ENCODE results near the gene EYA4. TPM values are rescaled to one million over a fixed set of nuclear protein-coding genes. Genes with fewer than 3 reads are reported as not detected.

The EYA4 gene
- total RNA-seq, 1 experiment from 2014 or later, result 0.24 TPM

DNA sequence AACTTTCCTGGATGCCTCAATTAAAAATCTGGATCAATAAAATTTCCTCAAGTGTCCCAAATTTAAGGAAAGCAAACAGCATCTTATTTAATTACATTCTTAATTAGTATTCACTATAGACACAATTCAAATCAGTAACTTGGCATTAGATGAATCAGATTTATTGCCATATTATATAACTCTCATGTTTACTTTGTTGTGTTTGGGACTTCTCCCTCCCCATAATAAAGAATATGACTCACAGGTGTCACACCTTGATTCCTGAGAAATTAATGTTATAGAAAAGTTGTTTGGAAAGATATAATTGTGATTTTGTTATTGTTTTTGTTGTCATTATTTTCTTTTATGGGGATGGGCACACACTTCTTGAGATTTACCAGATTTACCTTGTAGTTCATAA lies 18.4 kb downstream of the EYA4 start:
- CTCF ChIA-PET, result no interaction called here
- H3K36me3 Mint-ChIP-seq, result no peaks in the 10 kb centered on the region

GRCh38 chr6:133262804-133263203 lies 21.6 kb downstream of the EYA4 start:
- H3K4me1 Mint-ChIP-seq, result no peaks in the 10 kb centered on the region
- no peak overlapping the region for H3K4me3 Mint-ChIP-seq
- no peaks in the 10 kb centered on the region for H3K9me3 Mint-ChIP-seq
- POLR2A ChIA-PET, result no interaction called here
- H3K27me3 Mint-ChIP-seq (ENCODE audit: low read depth), result no peaks in the 10 kb centered on the region
- DNase-seq (ENCODE audit: low spot score), result no peak
- CTCF ChIA-PET, result interaction anchor here (1.1 kb wide), 1 partner anchor 71 kb away, joined by 3 read pairs; no protein-coding TSS in a partner anchor
- no peak overlapping the region for H3K27ac Mint-ChIP-seq
- ATAC-seq, result no peak
- no peaks in the 10 kb centered on the region for H3K36me3 Mint-ChIP-seq
- no peak for TF ChIP-seq ZNF281 (CRISPR knock-in tag; IDR thresholded peaks at IDR 0.05)
- TF ChIP-seq ZNF138 (CRISPR knock-in tag; conservative IDR thresholded peaks at IDR 0.05), result no peak
- TF ChIP-seq E2F5 (CRISPR knock-in tag; IDR thresholded peaks at IDR 0.05), result no peak
- TF ChIP-seq OVOL2 (CRISPR knock-in tag; IDR thresholded peaks at IDR 0.05; ENCODE audit: borderline replicate concordance), result no peak
- TF ChIP-seq, protein P1, sequence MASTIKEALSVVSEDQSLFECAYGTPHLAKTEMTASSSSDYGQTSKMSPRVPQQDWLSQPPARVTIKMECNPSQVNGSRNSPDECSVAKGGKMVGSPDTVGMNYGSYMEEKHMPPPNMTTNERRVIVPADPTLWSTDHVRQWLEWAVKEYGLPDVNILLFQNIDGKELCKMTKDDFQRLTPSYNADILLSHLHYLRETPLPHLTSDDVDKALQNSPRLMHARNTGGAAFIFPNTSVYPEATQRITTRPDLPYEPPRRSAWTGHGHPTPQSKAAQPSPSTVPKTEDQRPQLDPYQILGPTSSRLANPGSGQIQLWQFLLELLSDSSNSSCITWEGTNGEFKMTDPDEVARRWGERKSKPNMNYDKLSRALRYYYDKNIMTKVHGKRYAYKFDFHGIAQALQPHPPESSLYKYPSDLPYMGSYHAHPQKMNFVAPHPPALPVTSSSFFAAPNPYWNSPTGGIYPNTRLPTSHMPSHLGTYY (CRISPR knock-in tag; IDR thresholded peaks at IDR 0.05), result no peak
- TF ChIP-seq TEAD4 (CRISPR knock-in tag; IDR thresholded peaks at IDR 0.05), result no peak
- no peak for TF ChIP-seq AR (CRISPR knock-in tag; IDR thresholded peaks at IDR 0.05)
- no peak for TF ChIP-seq TEAD1 (CRISPR knock-in tag; IDR thresholded peaks at IDR 0.05)
- TF ChIP-seq, protein P2, sequence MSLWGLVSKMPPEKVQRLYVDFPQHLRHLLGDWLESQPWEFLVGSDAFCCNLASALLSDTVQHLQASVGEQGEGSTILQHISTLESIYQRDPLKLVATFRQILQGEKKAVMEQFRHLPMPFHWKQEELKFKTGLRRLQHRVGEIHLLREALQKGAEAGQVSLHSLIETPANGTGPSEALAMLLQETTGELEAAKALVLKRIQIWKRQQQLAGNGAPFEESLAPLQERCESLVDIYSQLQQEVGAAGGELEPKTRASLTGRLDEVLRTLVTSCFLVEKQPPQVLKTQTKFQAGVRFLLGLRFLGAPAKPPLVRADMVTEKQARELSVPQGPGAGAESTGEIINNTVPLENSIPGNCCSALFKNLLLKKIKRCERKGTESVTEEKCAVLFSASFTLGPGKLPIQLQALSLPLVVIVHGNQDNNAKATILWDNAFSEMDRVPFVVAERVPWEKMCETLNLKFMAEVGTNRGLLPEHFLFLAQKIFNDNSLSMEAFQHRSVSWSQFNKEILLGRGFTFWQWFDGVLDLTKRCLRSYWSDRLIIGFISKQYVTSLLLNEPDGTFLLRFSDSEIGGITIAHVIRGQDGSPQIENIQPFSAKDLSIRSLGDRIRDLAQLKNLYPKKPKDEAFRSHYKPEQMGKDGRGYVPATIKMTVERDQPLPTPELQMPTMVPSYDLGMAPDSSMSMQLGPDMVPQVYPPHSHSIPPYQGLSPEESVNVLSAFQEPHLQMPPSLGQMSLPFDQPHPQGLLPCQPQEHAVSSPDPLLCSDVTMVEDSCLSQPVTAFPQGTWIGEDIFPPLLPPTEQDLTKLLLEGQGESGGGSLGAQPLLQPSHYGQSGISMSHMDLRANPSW (CRISPR knock-in tag; conservative IDR thresholded peaks at IDR 0.05; ENCODE audit: low read depth), result no peak
- TF ChIP-seq ZNF396 (CRISPR knock-in tag; IDR thresholded peaks at IDR 0.05; ENCODE audit: borderline replicate concordance), result no peak
- TF ChIP-seq, protein P3, sequence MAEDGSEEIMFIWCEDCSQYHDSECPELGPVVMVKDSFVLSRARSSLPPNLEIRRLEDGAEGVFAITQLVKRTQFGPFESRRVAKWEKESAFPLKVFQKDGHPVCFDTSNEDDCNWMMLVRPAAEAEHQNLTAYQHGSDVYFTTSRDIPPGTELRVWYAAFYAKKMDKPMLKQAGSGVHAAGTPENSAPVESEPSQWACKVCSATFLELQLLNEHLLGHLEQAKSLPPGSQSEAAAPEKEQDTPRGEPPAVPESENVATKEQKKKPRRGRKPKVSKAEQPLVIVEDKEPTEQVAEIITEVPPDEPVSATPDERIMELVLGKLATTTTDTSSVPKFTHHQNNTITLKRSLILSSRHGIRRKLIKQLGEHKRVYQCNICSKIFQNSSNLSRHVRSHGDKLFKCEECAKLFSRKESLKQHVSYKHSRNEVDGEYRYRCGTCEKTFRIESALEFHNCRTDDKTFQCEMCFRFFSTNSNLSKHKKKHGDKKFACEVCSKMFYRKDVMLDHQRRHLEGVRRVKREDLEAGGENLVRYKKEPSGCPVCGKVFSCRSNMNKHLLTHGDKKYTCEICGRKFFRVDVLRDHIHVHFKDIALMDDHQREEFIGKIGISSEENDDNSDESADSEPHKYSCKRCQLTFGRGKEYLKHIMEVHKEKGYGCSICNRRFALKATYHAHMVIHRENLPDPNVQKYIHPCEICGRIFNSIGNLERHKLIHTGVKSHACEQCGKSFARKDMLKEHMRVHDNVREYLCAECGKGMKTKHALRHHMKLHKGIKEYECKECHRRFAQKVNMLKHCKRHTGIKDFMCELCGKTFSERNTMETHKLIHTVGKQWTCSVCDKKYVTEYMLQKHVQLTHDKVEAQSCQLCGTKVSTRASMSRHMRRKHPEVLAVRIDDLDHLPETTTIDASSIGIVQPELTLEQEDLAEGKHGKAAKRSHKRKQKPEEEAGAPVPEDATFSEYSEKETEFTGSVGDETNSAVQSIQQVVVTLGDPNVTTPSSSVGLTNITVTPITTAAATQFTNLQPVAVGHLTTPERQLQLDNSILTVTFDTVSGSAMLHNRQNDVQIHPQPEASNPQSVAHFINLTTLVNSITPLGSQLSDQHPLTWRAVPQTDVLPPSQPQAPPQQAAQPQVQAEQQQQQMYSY (CRISPR knock-in tag; IDR thresholded peaks at IDR 0.05), result no peak
- no peak for TF ChIP-seq GTF2I (CRISPR knock-in tag; conservative IDR thresholded peaks at IDR 0.05)

More for the DNA sequence above, 18.4 kb downstream of the EYA4 start:
- Mint-ChIP-seq H3K27ac (no peak overlapping the region), H3K27me3 (ENCODE audit: low read depth) (no peaks in the 10 kb centered on the region), H3K4me3 (no peak overlapping the region), H3K4me1 (no peaks in the 10 kb centered on the region), H3K9me3 (no peaks in the 10 kb centered on the region)
- TF ChIP-seq ZBTB21 (CRISPR knock-in tag; IDR thresholded peaks at IDR 0.05; ENCODE audit: borderline replicate concordance) (no peak), GABPB1 (CRISPR knock-in tag; IDR thresholded peaks at IDR 0.05) (no peak), MYBL2 (CRISPR knock-in tag; IDR thresholded peaks at IDR 0.05) (no peak), MXD4 (CRISPR knock-in tag; IDR thresholded peaks at IDR 0.05; ENCODE audit: borderline replicate concordance) (no peak), NFYB (CRISPR knock-in tag; conservative IDR thresholded peaks at IDR 0.05; ENCODE audit: low read depth) (no peak), ATF2 (CRISPR knock-in tag; IDR thresholded peaks at IDR 0.05; ENCODE audit: borderline replicate concordance, low read depth) (no peak)
- TF ChIP-seq, protein P4, sequence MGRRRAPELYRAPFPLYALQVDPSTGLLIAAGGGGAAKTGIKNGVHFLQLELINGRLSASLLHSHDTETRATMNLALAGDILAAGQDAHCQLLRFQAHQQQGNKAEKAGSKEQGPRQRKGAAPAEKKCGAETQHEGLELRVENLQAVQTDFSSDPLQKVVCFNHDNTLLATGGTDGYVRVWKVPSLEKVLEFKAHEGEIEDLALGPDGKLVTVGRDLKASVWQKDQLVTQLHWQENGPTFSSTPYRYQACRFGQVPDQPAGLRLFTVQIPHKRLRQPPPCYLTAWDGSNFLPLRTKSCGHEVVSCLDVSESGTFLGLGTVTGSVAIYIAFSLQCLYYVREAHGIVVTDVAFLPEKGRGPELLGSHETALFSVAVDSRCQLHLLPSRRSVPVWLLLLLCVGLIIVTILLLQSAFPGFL (CRISPR knock-in tag; IDR thresholded peaks at IDR 0.05; ENCODE audit: borderline replicate concordance), result no peak
- DNase-seq (ENCODE audit: low spot score) (no peak), ATAC-seq (no peak)
- POLR2A ChIA-PET, result no interaction called here
